Measurements from ENCODE around the gene SORD.
A peak's percentile ranks its signal among the peaks of the same experiment; 100 is the strongest.
"Not testable (repeated sequence)": the region's sequence is repeated elsewhere in the genome, so short reads cannot be mapped to it uniquely, and the experiment has no call there.

Gene SORD

DNA sequence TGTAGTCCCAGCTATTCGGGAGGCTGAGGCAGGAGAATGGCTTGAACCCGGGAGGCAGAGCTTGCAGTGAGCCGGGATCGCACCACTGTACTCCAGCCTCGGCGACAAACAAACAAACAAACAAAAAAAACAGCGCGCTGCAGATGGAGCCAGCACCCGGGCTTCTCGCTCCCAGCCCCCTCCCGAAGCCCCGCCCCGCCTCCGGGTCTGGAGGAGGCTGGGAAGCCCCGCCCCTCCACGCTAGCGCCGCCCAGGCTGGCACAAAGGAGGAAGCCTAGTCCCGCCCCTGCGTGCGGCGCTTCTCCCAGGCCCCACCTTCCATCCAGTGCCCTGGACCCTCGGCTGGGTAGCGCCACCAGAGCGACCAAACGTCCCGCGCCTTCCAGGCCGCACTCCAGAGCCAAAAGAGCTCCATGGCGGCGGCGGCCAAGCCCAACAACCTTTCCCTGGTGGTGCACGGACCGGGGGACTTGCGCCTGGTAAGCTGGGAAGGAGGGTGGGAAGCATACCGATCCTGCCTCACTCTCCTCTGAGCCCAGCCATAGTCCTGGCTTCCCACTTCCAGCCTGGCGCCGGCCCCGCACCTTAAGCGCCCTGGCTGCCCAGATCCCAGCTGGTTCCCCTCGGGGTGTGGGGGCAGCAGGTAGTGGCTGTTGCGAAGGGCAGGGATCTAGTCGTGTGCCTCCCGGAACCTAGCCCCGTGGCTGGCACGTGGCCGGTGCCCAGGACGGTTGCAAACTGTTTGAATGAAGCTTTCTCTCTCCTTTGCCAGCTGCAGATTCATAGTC lies at the start of gene SORD:
Gene SORD, plus strand, starts transcription at position 325 of the 788 bp plus-strand sequence. Its CDS starts 89 bp downstream, at position 414.
- Histone ChIP-seq H3K4me3 (peak within 1 kb of the TSS; percentile 95), H3K9ac (ENCODE audit: insufficient read length) (peak within 1 kb of the TSS; percentile 96), H3K36me3 (ENCODE audit: insufficient read depth, low read length) (peaks cover 18% of the 10 kb centered on the region), H3K27ac (peak within 1 kb of the TSS; percentile 82), H3K9me3 (ENCODE audit: low read depth, low read length) (no peaks in the 10 kb centered on the region)
- TF ChIP-seq POLR2AphosphoS5 (IDR thresholded peaks at IDR 0.05; ENCODE audit: borderline replicate concordance, low read depth, low read length) (peak; percentile 94; the same call in 1 of the 2 replicates), FOXP2 (optimal IDR thresholded peaks at IDR 0.05; ENCODE audit: control extremely low read depth, extremely low read length, insufficient read depth) (no peak), EZH2 (IDR thresholded peaks at IDR 0.05) (no peak)
- no peak for DNase-seq (ENCODE audit: low read depth, low spot score)

DNA sequence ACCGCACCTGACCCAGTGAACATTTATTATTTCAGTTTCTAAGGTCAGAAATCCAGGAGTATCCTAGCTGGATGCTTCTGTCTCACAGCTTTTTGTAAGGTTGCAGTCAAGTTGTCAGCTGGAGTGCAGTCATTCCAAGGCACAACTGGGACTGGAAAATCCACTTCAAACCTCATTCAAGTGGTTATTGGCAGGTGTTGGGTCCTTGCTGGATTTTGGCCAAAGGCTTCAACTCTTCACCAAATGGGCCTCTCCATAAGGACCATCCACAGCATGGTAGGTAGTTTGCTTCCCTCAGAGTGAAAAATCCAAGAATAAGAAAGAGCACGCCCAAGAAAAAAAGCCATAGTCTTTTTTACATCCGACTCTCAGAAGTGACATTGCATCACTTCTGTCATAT lies 46.8 kb upstream of the SORD start:
- H3K36me3 ChIP-seq (ENCODE audit: insufficient read depth, low read length); H3K27ac ChIP-seq; H3K9ac ChIP-seq (ENCODE audit: insufficient read length); H3K4me3 ChIP-seq; DNase-seq (ENCODE audit: low read depth, low spot score); H3K9me3 ChIP-seq (ENCODE audit: low read depth, low read length): not testable (repeated sequence)

- not testable (repeated sequence) for H3K4me3 ChIP-seq; H3K36me3 ChIP-seq (ENCODE audit: insufficient read depth, low read length); DNase-seq (ENCODE audit: low read depth, low spot score); H3K9me3 ChIP-seq (ENCODE audit: low read depth, low read length); H3K27ac ChIP-seq; H3K9ac ChIP-seq (ENCODE audit: insufficient read length)
Measured at GRCh38 chr15:44977781-44978180, 45.2 kb upstream of the SORD start.

- H3K36me3 ChIP-seq (ENCODE audit: insufficient read depth, low read length); H3K9me3 ChIP-seq (ENCODE audit: low read depth, low read length); H3K4me3 ChIP-seq; DNase-seq (ENCODE audit: low read depth, low spot score); H3K27ac ChIP-seq; H3K9ac ChIP-seq (ENCODE audit: insufficient read length): not testable (repeated sequence)
Measured at GRCh38 chr15:44979617-44980339, 43.2 kb upstream of the SORD start.

DNA sequence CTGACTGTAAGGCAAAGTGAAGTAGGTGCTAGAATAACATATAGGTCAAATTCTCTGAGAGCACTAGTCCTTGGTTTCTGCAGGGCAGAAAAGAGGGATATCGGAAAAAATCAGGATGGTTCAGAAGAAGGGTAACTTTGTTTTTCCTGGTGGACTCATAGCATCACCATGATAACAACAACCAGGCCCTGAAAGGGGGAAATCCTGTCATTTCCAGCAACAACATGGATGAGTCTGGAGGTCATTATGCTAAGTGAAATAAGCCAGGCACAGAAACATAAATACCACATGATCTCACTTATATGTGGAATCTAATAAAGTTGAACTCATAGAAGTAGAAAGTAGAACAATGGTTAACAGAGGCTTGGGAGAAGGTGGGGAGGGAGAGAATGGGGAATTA lies 38.9 kb upstream of the SORD start:
- H3K4me3 ChIP-seq; H3K9me3 ChIP-seq (ENCODE audit: low read depth, low read length); H3K36me3 ChIP-seq (ENCODE audit: insufficient read depth, low read length); DNase-seq (ENCODE audit: low read depth, low spot score); H3K9ac ChIP-seq (ENCODE audit: insufficient read length); H3K27ac ChIP-seq: not testable (repeated sequence)

DNA sequence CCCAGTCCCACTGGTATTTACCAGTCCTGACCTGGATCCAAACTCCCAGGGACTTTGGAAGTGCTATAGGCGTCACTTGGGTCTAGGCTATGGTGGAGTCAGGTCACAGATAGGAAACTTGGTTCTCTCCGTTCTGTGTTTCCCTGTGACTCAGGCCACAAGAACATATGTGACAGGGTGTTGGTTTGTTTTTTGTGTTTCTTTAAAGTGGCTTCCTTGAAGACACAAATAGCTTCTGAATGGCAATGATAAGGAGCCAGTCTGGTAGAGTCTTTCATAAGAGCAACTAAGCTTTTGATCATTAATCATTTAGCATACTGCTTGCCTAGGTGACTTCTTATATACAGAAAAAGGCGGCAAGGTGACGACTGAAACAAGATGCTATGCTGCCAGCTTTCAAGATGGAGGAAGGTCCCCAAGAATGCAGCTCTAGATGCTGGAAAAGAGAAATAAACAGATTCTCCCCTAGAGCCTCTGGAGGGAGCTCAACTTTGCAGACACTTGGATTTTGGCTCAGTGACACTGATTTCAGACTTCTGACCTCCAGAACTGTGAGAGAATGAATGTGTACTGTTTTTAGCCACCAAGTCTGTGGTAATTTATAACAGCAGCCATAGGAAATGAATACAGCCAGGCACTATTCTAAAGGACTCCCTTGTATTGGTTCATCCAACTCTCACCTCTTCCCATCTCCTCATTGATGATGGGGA lies 36.5 kb upstream of the SORD start:
- H3K9ac ChIP-seq (ENCODE audit: insufficient read length); DNase-seq (ENCODE audit: low read depth, low spot score); H3K9me3 ChIP-seq (ENCODE audit: low read depth, low read length); H3K36me3 ChIP-seq (ENCODE audit: insufficient read depth, low read length); H3K4me3 ChIP-seq; H3K27ac ChIP-seq: not testable (repeated sequence)

- H3K36me3 ChIP-seq (ENCODE audit: insufficient read depth, low read length); H3K4me3 ChIP-seq; H3K9ac ChIP-seq (ENCODE audit: insufficient read length); DNase-seq (ENCODE audit: low read depth, low spot score); H3K27ac ChIP-seq; H3K9me3 ChIP-seq (ENCODE audit: low read depth, low read length): not testable (repeated sequence)
Measured at GRCh38 chr15:44987711-44988110, 35.3 kb upstream of the SORD start.

DNA sequence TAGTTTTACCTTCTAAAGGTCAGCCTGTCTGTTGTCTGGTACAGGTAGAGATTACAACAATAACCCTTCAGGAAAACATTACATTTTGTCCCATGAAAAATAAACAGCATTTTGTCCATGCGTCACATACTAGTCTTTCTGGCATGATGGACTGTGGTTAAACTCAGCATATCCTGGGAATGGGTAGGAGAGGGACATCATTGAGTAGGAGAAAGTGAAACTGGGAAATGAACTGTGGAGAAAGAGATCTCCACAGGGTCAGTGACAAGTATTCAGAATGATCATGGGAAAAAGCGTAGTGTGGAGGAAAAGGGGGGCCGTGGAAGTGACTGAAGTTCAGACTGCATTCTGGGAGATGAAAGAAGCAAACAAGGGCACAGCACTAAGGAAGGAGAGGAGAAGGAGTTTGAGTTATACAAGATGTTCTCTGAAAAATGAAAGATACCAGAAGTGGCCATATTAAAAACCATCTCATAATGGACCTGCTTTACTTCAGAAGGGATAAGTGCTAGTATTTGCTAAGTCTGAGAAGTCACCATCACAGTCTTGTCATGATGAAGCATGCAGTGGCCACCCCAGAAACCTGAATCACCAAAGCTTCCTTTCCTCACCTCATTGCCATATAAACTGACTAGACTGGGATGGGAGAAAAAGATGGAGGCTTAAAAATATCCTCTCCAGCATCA lies 34.7 kb upstream of the SORD start:
- H3K27ac ChIP-seq; H3K36me3 ChIP-seq (ENCODE audit: insufficient read depth, low read length); DNase-seq (ENCODE audit: low read depth, low spot score); H3K9me3 ChIP-seq (ENCODE audit: low read depth, low read length); H3K4me3 ChIP-seq; H3K9ac ChIP-seq (ENCODE audit: insufficient read length): not testable (repeated sequence)

- not testable (repeated sequence) for H3K36me3 ChIP-seq (ENCODE audit: insufficient read depth, low read length); H3K9ac ChIP-seq (ENCODE audit: insufficient read length); H3K4me3 ChIP-seq; DNase-seq (ENCODE audit: low read depth, low spot score); H3K9me3 ChIP-seq (ENCODE audit: low read depth, low read length); H3K27ac ChIP-seq
Measured at GRCh38 chr15:44988870-44989219, 34.1 kb upstream of the SORD start.

DNA sequence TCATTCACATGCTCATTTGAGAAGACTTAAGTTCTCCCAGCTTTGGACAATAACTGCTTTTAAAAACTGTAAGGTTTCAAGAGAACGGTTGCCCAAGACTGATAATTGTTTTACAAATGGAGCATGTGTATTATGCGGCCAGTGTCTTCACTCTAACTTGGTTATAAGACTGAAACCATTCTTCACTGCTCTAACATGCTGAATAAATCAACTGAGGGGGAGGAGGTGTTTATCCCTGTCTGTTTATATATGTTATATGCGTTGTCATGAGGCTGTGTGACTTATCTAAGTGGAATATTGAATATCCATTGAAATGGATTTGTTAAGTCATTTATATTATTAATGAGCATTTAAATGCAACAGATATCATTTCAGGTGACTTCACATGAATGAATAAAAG lies 25.4 kb upstream of the SORD start:
- not testable (repeated sequence) for H3K9ac ChIP-seq (ENCODE audit: insufficient read length); H3K27ac ChIP-seq; H3K9me3 ChIP-seq (ENCODE audit: low read depth, low read length); H3K36me3 ChIP-seq (ENCODE audit: insufficient read depth, low read length); DNase-seq (ENCODE audit: low read depth, low spot score); H3K4me3 ChIP-seq

All from SK-N-MC (cell line).